ENCODE data around the gene HOXA7.

HOXA7 gene

DNA sequence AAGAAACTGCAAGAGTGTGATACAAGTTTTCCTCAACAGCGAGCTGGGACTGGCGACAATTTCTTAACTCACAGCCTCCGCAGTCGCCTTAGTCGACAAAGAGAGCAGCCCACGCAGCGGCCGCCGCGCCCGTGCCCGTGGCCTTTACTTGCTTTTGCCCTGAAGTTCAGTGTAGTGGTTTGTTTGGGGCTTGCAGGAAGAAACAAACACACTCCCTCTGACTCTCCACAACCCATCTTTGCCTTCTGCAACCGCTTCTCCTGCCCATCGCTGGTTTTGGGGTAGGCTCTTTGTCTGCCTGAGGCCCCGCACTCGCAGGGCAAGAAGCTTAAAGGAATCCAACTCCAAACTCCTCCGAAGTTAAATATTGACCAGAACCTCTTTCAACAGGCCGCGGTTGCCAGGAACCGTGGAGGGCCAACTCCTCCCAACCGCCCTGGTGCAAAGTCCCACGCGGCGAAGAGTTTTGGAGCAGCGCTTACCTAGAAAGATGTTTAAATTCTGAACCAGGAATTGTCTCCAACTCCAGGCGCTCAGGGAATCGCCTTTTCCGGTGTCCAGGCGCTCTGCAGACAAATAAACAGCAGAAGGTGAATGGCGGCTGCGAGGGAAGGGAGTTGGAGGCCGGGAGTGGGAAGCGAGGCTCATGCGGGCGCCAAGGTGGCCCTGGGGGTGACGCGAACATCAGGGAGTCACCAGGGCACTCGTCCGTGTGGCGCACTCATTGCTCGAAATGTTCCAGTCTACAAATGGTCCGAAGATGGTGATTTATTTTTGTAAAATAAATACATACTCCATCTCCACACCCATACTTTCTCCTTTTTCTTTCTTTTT, 34.2 kb downstream of the HOXA7 start:
- DNase-seq, result no peak

DNA sequence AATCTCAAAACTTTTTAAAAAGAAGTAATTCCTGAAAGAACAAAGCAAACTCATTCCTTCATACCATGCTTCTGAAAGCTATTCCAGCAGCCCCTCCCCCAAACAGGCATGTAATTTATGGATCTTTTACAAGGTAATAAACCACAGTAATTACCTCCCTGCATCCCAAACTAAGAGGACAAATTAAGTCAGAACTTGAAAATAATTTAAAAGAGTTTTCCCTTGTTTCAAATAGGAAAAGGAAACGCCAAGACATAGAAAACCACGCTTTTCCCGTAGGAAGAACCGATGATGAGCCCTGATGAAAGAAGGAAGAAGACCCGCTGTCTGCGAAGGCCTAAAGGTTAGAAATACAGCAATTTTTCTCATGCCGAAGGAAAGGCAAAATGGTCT, 34.8 kb downstream of the HOXA7 start:
- DNase-seq, result no peak

DNA sequence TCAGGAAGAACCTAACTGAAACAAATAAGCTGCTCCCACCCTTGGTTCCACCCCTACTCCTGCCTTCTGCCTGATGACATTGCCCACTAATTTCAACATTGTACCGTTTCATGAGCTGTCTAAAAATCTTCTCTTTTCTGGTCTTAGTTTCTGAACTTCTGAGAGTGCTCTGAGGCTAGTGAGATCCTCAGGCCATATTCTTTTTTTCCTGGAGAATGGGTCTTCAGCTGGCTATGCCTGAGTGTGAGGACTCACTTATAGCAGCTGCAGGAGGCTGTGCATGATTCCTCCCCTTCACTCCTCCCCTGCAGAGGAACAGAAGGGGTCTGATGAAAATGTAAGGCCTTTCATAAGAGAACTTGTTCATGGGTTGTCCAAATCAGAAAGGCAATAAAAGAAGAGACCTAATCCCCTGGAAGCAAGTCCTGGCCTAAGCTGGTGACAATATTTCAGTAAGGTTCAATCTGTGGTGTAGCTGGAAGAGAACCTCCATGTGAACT, 37.0 kb downstream of the HOXA7 start:
- DNase-seq, result no peak

DNA sequence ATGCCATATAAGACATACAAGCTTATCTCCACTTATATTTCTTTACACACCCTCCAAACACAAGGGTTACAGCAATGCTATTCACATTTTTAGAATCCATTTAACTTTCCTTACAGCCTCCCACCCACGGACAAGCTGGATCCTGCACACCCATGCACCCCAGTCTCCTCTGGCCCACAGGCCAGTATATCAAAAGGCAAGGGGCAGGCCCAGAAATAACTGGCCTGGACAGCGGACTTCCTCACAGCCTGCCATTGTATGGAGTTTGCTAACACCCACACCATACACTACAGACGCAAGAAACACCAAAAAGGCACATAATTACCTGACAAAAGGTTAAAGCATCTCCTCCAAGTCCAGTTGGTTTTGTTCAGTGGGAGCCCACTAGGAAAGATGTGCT, 37.9 kb downstream of the HOXA7 start:
- DNase-seq, result no peak

GRCh38 chr7:27117887-27118491, 38.5 kb downstream of the HOXA7 start:
- DNase-seq, result no peak

DNA sequence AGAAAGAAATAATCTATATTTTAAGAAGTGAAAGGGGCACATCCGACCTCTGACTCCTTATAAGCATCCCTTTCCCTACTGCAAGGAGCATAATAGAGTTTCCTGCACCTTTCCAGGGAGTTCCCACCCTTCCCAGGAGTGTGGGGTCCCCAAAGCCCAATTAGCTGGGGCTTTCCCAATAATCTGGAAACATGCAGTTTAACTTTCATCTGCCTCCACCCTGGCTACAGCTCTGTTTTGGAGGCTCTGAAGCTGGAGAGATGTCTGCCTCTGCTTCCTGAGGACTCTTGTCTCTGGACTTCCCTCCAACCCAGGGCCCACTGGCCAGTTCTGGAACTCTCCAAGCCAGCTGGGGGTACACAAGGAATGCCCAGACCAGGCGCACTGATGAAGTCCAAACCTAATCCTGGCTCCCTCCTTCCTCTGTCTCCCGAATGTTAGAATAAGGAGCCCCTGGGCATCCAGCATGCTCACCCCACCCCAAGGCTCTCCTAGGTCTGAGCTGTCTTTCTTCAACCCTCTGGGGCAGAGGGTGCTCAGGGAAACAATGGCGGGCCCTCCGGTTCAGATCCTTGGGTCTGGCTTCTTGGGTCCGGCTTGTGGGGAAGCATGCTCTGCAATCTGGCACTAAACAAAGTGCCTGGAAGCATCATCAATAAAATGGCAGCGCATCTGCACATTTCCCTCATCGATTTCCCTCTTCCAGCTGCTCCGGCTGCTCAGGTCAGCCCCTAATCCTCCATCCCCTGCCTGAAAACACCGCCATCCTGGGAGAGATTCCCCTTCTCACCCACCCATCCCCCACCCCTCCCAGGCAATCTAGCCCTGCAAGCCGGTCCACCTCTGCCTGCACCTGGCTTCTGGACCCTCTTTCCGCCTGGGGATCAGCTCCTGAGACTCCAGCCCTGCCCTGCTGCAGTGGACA, 39.3 kb downstream of the HOXA7 start:
- DNase-seq, result no peak

- DNase-seq, result no peak
Observed at GRCh38 chr7:27116031-27116961, 40.2 kb downstream of the HOXA7 start.

DNA sequence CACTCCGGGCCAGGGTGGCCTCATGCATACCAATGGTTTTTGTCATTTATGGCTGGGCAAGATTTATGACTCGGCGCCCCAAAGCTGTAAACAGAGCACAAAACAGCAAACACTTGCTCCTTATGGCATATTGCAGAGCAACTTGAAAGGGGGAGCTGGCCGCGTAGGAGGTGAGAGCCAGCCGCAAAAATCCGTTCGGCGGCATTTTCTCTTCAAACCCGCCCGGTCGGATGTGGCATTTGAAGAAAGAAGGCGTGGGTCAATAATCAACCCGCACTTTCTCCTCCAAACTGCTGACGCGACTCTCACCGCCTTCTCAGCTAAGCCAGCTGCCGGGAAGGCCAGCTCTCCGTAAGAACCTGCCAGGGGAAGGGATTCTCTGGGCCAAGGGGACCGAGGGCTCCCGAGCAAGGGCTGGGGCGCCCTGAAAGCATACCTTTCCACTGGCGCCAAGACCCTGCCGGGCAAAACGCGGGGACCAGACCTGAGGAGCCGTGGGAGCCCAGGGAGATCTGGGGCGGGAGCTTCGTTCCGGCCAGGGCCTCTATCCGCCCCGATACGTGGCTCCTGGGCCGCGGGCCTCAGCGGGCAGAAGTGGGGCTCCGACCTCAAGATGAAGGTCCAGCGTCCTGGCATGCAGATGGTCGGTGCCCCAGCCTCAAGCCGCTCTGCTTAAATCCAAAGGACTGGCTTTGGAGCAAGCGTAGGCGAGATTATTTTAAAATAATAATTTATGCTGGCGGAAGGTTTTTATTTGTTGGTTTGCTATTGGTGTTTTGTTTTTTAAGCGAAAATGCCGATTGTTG, 41.1 kb downstream of the HOXA7 start:
- DNase-seq, result no peak

DNA sequence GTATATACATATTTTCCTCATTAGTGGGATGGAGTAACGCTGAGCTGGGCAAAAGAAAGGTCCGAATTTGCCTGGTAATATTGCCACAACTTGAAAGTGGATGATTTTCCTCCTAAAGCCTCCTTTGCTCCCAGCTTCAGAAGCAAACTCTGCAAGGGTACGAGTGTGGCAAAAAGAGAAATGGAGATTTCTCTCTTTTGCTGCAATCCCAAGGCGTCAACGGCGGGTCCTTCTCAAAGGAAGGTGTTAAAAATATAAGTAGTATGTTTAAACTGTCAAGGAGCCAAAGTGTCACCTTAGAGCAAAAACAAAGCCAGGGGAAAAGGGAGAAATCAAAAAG, 41.6 kb downstream of the HOXA7 start:
- DNase-seq, result no peak

DNA sequence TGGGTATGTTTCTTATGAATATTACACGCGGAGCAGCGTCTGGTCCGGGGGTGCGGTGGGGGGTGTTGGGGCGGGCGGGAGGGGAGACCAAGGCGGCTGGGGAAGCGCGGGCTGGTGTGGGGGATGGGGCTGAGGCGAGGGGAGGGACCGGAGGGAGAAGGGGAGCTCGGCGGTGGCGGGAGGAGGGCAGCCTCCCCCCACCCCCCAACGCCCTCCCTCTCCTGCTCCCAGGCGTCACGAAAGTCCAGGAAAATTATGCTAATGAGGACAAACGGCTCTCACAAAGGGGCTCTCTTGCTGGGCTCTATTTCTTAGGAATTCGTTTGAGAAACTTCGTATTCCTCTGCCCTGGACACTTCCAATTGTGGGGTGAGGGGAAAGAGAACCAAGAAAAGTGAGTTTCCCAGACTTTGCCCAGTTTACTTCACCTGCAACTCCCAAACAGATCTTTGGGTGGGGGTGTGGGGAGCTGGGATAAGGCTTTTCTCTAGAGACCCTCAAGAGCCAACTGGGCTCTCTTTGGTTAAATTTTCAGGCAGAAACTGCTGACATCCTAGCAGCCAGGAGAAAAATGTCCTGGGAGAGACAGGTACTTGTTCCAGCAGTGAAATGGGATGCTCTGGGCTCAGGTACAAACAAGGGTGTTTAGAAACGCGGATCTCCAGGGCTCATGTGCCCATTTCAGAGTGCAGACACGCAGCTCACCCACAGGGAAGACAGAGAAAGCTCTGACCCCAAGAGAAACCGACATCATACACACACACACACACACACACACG, 42.3 kb downstream of the HOXA7 start:
- no peak for DNase-seq

- DNase-seq, result no peak
Observed at GRCh38 chr7:27112955-27113949, 43.2 kb downstream of the HOXA7 start.

DNA sequence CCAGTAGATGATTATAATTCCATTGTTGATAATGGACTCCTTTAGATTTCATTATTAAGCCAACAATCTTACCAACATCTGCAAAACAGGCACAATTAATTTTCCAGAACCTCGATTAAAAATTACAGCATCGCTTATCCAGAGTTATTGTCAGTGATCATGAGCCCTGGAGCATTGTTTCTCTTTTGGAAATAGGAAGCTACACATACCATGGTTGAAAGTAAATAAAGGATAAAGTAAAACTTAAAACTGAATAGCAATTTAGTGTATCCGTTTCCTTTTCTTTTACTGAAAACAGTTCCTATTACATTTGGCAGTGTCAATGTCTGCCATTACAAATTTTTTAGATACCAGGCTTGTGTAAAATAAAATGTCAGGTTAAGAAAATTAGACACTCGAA, 44.1 kb downstream of the HOXA7 start:
- DNase-seq, result no peak

- no peak for DNase-seq
Observed at GRCh38 chr7:27111751-27112277, 44.7 kb downstream of the HOXA7 start.

- DNase-seq, result no peak
Observed at GRCh38 chr7:27111042-27111750, 45.3 kb downstream of the HOXA7 start.

GRCh38 chr7:27110186-27111031, 46.1 kb downstream of the HOXA7 start:
- DNase-seq, result no peak

Measured in hypothalamus (tissue), 51 donors.